SW480 (cell line): ENCODE data around the gene DOCK11.

Experiments used
- DNase-seq: peaks from one replicate; pipeline ENCODE4 v3.0.0-alpha.2; 2016; ENCODE audit warnings: low spot score

The DOCK11 gene

DNA sequence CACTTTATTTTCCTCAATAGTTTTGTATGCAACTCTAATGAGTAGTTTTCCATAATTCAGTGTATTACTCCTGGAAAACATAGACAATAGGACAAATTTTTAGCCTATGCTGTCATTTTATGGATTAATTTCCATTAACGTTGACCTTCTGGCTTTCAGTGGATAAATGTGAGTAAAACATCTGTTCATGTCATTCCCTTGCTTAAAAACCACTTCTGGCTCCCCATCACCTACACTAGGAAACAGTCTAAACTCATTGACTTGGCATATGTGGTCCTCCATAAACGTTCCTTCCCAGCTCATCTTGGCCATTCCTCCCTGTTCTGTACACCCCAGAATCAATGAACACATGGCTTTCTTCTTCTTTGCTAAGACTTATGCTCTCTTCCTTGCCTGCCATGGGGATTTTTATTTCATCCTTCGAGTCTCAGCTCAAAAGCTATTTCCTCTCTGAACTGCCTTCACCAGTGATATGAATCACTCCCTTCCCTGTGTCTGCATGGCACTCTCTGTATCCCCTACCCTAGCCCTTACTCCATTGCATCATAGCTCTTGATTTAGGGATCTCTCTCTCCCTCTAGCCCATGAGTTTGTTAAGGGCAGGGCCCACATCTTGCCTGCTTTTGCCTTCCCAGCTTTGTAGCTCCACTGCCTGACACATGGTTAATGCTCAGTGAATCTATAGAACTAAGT lies 34.8 kb downstream of the DOCK11 start:
- no peak for DNase-seq

DNA sequence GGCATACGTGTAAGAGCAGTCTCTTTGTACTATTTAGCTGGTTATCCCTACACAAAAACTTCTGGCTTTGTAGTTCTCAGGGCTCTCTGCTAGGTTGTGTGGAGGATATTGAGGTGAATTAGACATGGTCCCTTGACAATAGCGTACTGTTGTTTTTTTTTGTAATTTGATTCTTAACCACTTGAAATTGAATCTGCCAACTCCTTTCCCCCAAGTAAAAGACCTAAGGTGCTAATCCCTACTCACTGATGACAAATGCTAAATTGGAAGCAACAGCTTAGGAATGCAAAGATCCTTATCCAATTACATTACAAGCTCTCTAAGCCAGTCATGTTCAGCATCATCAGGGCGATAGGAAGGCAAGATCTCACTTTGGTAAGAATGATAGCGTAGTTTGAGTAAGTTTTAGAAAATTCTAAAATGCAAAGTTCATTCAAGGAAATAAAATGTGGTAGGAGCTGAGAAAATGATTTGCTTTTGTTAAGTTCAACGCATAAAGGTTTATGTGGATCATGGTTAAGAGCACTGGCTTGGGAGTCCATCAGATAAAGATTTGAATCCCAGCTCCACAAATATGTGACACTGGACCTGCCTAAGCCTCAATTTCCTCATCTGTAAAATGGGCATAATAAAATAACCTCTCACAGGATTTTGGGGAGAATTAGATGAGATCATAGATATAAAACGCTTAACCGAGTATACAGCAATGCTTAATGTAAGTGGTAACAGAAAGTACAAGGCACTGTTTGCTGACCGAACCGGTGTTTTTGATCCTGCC lies 39.3 kb downstream of the DOCK11 start:
- DNase-seq, result no peak

DNA sequence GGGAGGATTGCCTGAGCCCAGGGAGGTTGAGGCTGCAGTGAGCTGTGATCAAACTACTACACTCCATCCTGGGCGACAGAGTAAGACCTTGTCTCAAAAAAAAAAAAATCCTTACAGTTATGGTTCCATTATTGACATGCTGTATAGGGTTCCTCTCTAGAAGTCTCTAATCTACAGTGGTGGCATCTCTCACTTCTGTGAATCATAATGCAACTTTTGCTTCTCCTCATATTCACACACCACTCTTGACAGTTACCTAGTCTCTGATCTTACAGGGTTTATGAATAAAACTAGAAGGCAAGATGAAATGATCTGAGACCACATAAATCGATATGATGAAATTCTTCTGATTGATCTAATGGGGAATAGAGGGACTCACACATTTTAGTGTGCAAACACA lies 40.6 kb downstream of the DOCK11 start:
- DNase-seq, result no peak

DNA sequence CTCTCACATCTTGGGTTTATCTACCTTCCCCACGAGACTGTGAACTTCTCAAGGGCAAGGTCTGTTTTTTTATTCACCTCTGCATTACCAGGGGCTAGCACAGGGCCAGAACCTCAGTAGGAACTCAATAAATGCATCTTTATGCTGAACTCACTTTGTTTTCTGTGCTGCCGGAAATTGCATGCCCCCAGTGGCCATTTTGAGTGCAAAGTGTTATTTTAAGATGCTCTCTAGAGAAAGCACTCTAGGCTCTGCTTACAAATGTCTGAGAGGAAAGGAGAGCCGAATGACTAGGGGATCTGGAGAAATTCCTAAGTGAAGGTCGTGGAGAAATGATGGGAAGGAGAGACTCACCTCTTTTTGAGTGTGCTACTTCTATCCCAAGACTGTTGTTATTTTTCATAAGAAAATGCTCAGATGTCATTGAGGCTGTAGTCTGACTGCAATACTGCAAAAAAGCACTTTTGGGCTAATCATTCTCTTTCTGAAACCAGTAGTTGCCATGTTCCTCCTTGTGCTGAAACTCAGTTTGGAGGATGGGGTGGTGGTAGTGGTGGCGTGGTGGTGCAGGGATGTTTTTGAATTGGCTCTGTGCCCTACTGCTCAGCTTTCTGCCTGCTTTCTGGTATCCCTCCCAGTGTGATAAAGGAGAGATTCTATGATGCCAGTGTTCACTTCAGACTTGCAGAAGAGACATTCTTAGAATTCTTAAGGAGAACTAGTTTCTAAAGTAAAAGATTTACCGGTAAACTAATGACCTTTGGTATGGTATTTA lies 41.3 kb downstream of the DOCK11 start:
- DNase-seq, result no peak

DNA sequence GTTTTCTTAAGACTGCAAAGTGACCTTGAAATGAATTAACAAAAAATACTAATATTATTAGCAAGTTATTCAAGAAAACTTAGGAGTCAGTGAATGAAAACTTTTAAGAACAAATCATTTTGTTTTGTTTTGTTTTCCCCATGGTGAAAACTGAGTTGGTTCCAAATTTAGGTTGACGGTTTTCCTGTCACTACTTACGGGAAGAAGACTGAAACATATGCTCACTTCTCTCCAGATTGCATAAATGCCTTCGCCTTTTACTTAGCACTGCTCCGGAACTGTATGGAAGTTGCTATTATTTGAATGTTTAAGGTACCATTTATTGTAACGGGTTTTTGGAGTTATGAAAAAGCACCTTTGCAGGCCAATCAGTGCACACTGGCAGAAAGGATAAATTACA lies 42.8 kb downstream of the DOCK11 start:
- no peak for DNase-seq

DNA sequence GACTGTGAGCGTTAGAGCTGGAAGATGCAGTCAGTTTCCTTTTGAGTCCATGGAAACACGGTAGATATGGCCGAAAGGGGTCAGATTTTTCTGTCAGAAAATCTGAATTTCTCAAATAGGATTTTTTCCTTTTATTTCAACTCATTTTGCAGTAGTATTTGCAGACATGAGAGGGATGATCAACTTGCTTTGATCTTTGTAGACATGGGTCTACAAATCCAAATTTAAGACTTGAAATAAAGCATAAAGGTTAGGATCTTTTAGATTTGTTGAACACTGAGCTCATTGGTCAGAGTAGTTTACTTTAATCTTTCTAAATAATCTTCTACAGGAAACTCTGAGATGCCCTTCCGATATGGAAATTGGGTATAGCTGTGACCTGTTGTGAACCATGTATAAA lies 44.7 kb downstream of the DOCK11 start:
- no peak for DNase-seq

DNA sequence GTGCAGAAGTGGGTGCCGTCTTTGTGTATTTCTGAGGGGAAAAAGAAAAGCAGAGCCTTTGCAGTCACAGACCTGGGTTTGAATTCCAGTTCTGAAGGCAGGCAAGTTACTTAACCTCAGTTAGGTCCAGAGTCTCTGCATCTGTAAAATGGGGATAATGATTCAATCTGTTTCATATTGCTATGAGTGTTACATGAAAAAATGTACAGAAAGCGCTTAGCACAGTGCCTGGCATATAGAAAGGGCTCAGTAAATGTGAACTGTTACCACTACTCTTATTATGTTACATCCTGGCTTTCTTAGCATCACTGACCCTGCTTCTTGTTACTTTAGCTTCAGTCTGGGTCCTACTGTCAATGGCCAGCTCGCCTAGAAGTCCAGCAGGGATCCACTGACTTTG lies 45.9 kb downstream of the DOCK11 start:
- DNase-seq, result no peak

DNA sequence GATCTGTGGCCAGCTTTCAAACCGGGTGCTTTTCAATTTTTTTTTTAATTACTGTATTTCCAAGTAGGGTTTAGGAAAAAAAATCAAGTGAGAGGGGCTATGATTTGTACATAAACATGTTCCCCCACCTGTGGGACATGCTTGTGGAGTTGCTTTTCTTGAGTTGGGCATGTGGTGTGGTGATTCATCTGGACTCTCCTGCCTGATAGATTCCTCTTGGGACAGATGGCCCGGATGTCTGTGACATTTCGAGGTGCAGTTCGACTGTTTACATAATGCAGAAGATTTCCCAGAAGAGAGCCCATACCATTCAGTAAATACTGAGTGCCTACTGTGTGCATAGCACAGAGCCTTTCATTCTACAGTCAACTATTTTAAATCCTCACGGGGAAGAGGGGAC lies 49.9 kb downstream of the DOCK11 start:
- DNase-seq, result no peak

DNA sequence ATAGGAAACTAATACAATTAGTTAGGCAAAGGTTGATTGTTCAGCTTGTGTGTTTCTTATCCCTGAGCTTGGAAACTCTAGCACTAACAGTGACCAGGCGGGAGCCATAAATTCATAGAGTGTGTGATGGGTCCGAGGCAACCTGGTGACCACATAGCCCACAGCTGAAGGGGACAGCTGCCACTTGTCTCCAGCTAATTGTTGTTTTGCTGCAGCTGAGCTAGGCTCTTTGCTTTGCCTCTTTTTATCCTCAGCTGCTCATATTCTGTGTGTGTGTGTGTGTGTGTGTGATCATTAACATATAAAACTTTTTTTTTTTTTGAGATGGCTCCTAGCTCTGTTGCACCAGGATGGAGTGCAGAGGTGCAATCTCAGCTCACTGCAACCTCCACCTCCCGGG lies 53.2 kb downstream of the DOCK11 start:
- DNase-seq, result no peak

DNA sequence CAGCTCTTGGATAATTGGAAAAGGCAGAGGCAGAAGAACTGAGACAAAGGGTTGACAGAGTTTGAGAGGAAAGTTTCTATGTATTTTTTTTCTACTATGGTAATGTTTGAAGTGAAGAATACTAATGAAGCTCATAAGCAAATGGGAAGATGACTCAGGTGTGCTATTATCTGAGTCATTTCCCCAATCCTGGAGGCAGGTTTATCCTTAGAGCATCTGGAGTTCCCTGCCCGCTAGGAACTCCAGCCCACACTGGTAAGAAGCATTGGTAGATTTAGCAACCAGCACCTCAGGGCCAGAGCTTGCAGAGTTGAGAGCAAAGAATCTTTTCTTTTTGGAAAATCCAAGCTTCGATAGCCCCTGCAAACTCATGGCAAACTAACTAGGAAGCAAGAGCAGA lies 55.2 kb downstream of the DOCK11 start:
- DNase-seq, result no peak

DNA sequence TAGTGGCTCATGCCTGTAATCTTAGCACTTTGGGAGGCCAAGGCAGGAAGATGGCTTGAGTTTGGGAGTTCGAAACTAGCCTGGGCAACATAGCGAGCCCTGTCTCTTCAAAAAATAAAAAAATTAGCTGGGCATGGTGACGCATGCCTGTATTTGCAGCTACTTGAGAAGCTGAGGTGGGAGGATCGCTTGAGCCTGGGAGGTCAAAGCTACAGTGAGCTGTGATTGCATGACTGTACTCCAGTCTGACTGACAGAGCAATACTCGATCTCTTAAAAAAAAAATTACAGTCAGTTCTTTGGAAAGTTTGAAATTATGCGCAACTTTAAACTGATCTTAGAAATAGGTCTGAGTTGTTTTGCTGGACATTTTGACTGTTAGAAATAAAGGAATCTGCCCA lies 55.8 kb downstream of the DOCK11 start:
- DNase-seq, result no peak

DNA sequence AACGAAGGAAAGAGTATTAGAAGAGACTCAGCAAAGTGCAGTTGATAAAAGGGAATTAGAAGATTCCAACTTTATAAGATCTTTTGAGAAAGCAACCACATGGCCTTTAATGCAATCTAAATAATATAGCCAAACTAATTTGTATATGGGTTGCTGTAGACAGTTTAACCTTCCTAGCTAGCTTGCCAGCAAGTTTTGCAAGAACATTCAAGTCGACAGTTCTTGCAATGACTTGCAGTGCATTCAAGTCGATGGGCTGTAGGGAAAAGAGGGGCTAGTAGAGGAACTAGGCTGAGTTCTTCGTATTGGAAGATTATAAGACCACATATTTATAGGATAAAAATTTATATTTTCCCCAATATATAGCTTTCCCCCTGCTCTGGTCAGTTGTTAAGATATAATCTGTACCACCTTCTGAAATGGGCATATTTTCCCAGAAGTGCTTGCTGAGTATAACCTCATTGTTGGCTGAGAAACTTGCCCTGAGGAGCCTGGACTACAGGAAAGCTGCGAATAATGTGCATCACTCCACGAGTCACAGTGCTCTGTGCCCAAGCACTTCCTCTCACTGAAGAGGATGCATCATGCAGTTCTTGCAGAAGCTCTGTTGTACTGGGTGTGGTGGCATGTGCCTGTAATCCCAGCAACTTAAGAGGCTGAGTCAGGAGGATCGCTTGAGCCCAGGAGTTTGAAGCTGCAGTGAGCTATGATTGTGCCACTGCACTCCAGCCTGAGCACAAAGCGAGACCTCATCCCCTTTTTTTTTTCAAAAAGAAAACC lies 56.7 kb downstream of the DOCK11 start:
- no peak for DNase-seq

DNA sequence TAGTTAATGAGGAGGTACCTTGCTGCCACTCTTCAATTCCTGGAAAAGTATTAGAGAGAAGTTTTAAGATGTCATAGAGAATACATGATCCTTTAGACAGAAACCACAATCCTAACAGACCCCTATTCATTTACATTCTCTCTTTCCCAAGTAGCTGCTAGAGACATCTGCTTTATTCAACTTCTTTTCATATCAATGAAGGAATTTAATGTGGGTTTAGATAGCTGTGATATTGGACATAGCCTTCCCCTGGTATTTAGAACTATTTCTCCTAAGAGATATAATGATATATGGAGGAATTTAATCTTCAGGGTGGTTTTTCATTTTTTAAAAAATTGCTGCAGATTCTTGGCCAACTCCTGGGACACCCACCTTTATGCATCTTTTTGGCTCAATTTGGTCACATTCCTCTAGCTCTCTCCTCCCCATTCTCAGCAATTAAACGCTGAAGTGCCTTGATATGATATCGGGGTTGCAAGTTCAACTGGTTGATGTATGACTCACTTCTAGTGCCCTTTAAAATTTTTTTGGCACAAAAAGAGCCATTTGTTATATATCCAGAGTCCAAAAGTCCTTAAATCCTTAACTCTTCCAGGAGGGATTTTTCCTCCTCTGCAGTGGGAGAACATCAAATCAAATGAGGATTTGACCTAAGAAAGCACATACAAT lies 57.6 kb downstream of the DOCK11 start:
- DNase-seq, result no peak

DNA sequence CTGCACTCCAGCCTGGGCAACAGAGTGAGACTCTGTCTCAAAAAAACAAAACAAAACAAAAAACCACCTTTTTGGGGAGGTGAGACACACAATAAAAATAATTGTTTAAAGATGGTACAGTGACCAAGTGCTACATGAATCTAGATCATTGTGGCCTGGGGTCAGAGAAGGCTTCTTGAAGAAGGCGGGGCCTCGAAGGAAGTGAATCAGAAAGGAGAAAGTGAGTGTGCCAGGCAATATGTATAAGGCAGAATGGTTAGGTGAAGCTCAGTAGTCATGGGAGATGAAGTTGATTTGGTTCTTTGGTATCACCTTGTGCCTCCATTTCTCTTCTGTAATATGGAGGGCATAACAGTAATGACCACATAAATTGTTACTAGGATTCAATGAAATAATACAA lies 58.9 kb downstream of the DOCK11 start:
- DNase-seq, result no peak

DNA sequence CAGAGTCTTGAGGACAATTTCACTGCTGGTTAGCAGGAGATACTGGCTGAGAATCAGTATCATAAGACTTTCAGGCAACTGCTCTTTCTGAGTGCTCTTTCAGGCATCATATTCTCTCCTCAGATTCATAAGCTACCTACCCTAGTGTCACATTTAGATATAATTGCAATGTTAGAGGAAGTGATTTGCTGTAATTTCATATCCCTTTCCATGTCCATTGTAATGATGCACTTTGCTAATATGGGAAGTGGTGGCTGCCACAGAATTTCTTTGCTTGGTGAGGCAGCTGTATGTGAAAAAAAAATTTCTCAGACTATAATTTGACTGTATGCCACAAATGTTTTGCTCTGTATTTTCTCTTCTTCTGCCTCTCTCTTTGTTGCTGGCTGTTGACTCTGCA lies 63.3 kb downstream of the DOCK11 start:
- DNase-seq, result no peak

DNA sequence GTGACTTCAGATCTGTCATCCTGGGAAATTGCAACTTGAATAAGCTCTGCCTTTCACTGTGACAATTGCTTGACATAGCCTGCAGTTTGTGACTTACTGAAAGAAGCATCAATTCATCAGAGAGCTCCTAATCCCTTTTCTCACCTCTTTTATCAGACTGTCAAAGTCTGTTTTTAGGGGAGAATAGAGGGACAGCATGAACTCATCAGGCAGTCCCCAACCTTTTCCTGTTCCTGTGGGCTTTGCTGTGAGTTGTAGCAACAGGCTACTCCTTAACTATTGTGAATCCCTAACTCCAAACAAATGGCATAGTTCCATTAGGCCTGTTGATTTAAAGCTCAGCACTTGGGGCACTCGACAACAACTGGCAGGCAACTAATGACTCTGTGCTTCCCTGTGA lies 64.9 kb downstream of the DOCK11 start:
- no peak for DNase-seq

DNA sequence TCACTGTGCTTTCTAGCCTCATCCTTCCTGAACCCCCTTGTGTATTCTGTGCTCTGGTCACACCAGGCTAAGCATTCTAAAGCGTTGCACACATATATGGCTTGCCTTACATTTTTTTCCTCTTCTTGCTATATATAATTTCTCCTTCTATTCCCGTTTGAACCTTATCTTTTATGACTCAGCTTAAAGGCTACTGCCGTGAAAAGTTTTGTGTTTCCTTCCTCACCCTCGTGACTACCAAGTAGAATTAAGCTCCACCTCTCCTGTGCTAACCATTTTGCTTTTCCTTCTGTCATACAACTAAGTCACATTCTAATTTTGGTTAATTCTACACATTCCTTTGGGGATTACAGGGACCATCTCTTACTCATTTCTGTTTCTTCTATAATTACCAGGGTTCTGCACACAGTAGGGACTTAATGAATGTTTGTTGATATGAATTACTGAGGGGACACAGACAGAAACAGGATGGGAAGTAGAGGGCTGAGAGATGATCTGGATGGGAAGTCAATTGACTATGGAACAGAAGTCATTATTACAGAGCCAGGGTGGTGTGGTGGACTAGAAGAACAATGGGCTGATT lies 67.1 kb downstream of the DOCK11 start:
- no peak for DNase-seq

DNA sequence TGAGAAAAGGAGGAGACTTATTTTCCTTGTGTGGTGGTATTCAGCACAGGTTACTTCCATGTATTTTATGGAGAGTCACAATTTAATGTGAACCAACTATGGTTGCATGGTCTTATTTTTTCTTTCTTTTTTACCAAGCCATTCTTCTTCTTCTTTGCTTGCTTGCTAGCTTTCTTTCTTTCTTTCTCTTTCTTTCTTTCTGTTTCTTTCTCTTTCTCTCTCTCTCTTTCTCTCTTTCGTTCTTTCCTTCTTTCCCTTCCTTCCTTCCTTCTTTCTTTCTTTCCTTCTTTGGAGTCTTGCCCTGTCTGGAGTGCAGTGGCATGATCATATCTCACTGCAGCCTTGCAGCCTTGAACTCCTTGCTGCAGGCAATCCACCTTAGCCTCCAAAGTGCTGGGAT lies 68.9 kb downstream of the DOCK11 start:
- no peak for DNase-seq

DNA sequence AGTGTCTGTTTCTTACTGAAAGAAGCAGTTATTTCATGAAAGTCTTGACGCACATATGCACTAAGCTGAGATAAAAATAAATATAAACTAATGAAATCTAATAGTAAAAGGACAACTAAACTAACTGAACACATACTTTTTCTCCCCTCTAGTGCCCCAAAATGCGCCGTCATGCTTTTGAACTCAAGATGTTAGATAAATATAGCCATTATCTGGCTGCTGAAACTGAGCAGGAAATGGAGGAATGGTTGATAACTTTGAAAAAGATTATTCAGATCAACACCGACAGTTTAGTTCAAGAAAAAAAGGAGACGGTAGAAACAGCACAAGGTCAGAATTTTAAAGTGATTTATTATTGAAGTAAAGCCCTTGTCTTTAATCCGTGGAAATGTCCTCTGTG lies 70.2 kb downstream of the DOCK11 start:
- no peak for DNase-seq

DNA sequence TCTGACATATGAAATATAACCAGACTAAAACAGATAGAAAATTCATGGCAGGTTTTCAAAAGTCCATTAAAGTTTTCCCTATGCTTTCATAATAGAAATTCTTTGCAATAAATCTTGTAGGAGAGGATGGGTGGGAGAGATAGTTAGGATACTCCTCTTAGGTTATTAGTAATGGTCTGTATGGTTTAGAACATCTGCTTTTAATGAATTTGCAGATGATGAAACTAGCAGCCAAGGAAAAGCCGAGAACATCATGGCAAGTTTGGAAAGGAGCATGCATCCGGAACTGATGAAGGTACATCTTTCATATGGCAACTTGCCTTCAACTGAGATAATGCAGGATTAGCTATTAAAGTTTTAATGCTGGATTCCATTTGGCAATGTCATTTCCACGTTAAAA lies 70.7 kb downstream of the DOCK11 start:
- DNase-seq, result no peak

DNA sequence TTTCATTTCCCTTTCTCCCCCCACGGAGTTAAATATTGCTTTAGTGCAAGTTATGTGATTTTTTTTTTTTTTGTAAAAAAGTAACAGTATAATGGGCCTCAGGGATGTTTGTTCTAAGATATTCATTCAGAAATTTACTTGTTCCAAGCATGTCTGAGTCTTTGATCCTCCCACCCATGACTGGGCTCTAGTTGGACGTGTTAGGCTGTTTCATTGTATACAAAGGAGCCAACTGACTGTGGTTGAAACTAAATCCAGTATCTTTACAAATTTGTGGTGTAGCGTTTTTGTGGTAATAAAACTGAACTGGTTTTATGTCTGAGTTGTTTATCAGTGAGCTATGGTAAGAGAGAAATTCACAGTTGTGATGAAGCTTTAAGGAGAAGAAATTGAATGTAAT lies 74.1 kb downstream of the DOCK11 start:
- no peak for DNase-seq
